ENCODE data around the gene CHCHD3. TPM values are rescaled to one million over a fixed set of nuclear protein-coding genes. Genes with fewer than 3 reads are reported as not detected.

The CHCHD3 gene
- total RNA-seq, 1 experiment from 2014 or later, result 114 TPM

- TF ChIP-seq ZNF219 (CRISPR knock-in tag; IDR thresholded peaks at IDR 0.05; ENCODE audit: borderline replicate concordance), result no peak
- no peak for TF ChIP-seq ATF1 (CRISPR knock-in tag; IDR thresholded peaks at IDR 0.05)
- TF ChIP-seq, protein P1, sequence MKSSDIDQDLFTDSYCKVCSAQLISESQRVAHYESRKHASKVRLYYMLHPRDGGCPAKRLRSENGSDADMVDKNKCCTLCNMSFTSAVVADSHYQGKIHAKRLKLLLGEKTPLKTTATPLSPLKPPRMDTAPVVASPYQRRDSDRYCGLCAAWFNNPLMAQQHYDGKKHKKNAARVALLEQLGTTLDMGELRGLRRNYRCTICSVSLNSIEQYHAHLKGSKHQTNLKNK (CRISPR knock-in tag; IDR thresholded peaks at IDR 0.05), result no peak
- TF ChIP-seq SOX15 (CRISPR knock-in tag; IDR thresholded peaks at IDR 0.05), result no peak
- TF ChIP-seq MLX (CRISPR knock-in tag; IDR thresholded peaks at IDR 0.05), result no peak
- TF ChIP-seq HMGA2 (CRISPR knock-in tag; IDR thresholded peaks at IDR 0.05), result no peak
- TF ChIP-seq GRHL2 (CRISPR knock-in tag; IDR thresholded peaks at IDR 0.05; ENCODE audit: insufficient replicate concordance, severe bottlenecking), result no peak
- no peak for TF ChIP-seq ARID4B (CRISPR knock-in tag; IDR thresholded peaks at IDR 0.05; ENCODE audit: borderline replicate concordance)
- TF ChIP-seq, protein P2, sequence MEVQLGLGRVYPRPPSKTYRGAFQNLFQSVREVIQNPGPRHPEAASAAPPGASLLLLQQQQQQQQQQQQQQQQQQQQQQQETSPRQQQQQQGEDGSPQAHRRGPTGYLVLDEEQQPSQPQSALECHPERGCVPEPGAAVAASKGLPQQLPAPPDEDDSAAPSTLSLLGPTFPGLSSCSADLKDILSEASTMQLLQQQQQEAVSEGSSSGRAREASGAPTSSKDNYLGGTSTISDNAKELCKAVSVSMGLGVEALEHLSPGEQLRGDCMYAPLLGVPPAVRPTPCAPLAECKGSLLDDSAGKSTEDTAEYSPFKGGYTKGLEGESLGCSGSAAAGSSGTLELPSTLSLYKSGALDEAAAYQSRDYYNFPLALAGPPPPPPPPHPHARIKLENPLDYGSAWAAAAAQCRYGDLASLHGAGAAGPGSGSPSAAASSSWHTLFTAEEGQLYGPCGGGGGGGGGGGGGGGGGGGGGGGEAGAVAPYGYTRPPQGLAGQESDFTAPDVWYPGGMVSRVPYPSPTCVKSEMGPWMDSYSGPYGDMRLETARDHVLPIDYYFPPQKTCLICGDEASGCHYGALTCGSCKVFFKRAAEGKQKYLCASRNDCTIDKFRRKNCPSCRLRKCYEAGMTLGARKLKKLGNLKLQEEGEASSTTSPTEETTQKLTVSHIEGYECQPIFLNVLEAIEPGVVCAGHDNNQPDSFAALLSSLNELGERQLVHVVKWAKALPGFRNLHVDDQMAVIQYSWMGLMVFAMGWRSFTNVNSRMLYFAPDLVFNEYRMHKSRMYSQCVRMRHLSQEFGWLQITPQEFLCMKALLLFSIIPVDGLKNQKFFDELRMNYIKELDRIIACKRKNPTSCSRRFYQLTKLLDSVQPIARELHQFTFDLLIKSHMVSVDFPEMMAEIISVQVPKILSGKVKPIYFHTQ (CRISPR knock-in tag; IDR thresholded peaks at IDR 0.05), result no peak
- TF ChIP-seq, protein P3, sequence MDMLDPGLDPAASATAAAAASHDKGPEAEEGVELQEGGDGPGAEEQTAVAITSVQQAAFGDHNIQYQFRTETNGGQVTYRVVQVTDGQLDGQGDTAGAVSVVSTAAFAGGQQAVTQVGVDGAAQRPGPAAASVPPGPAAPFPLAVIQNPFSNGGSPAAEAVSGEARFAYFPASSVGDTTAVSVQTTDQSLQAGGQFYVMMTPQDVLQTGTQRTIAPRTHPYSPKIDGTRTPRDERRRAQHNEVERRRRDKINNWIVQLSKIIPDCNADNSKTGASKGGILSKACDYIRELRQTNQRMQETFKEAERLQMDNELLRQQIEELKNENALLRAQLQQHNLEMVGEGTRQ (CRISPR knock-in tag; IDR thresholded peaks at IDR 0.05), result no peak
- no peak for TF ChIP-seq JUN (CRISPR knock-in tag; IDR thresholded peaks at IDR 0.05)
Observed at GRCh38 chr7:133110312-133110711, 28.4 kb upstream of the CHCHD3 start (continued).

- Mint-ChIP-seq H3K9me3 (peaks cover 50% of the 10 kb centered on the region), H3K36me3 (peaks cover 23% of the 10 kb centered on the region), H3K27ac (no peak overlapping the region), H3K27me3 (ENCODE audit: low read depth) (no peaks in the 10 kb centered on the region; the same call in 1 of the 2 replicates), H3K4me3 (no peak overlapping the region), H3K4me1 (peaks cover 13% of the 10 kb centered on the region)
- no peak for DNase-seq (ENCODE audit: low spot score)
- ChIA-PET POLR2A (no interaction called here), CTCF (no interaction called here)
- ATAC-seq, result no peak
- TF ChIP-seq NFATC4 (CRISPR knock-in tag; IDR thresholded peaks at IDR 0.05) (no peak), ELF4 (CRISPR knock-in tag; IDR thresholded peaks at IDR 0.05; ENCODE audit: low read depth) (no peak), CREM (CRISPR knock-in tag; IDR thresholded peaks at IDR 0.05) (no peak), ZNF317 (CRISPR knock-in tag; IDR thresholded peaks at IDR 0.05; ENCODE audit: borderline replicate concordance, low read depth) (no peak), ATF1 (CRISPR knock-in tag; IDR thresholded peaks at IDR 0.05) (no peak), ZNF416 (CRISPR knock-in tag; IDR thresholded peaks at IDR 0.05) (no peak), MYBL2 (CRISPR knock-in tag; IDR thresholded peaks at IDR 0.05) (no peak), ZNF121 (CRISPR knock-in tag; IDR thresholded peaks at IDR 0.05) (no peak), AFF4 (CRISPR knock-in tag; IDR thresholded peaks at IDR 0.05; ENCODE audit: borderline replicate concordance) (no peak), ZNF396 (CRISPR knock-in tag; IDR thresholded peaks at IDR 0.05; ENCODE audit: borderline replicate concordance) (no peak), NFE2L1 (CRISPR knock-in tag; IDR thresholded peaks at IDR 0.05) (no peak), JUN (CRISPR knock-in tag; IDR thresholded peaks at IDR 0.05) (no peak), FOXK1 (CRISPR knock-in tag; IDR thresholded peaks at IDR 0.05) (no peak), CDX4 (CRISPR knock-in tag; IDR thresholded peaks at IDR 0.05; ENCODE audit: borderline replicate concordance) (no peak), ESRRA (CRISPR knock-in tag; IDR thresholded peaks at IDR 0.05; ENCODE audit: borderline replicate concordance) (no peak)
Observed at GRCh38 chr7:133109816-133110215, 27.9 kb upstream of the CHCHD3 start.

All from WTC11 (cell line).